HepG2 (cell line): Measurements from ENCODE around the gene PET100. TPM values are rescaled to one million over a fixed set of nuclear protein-coding genes. Genes with fewer than 3 reads are reported as not detected.

ENCODE experiments used
- ATAC-seq: fragments of 200-7000 bp; cut with Tn5 transposase; 3 replicates; pipeline ENCODE4 v1.9.1; 2020; ENCODE audit warnings: mild to moderate bottlenecking, moderate library complexity
- BruUV-seq: library from RNA; stranded (reverse); fragments of 400-500 nt; replicated peaks from 2 replicates; lab custom pipeline; 2021; lab: Mats Ljungman, UMichigan
- CTCF ChIA-PET: fragments of 300-600 bp; formaldehyde crosslinking; extraction: SDS; loops from one replicate; lab custom pipeline; 2021; ENCODE audit warnings: low total read pairs, inconsistent platforms, low intra/inter-chr PET ratio; lab: Yijun Ruan, JAX
- POLR2A ChIA-PET: fragments of 350-600 bp; sonication (Branson Sonifier 250); formaldehyde crosslinking; loops from one replicate; lab custom pipeline; 2020; ENCODE audit warnings: antibody characterized with exemption, inconsistent platforms; lab: Yijun Ruan, JAX
- DNase-seq: peaks from one replicate; pipeline ENCODE4 v3.0.0-alpha.2; 2015; ENCODE audit warnings: low spot score
- FAIRE-seq: peaks from 3 replicates; lab custom pipeline; 2011; peaks lifted over from hg19 to GRCh38; lab: Jason Lieb, UNC
- H2AFZ ChIP-seq: one replicate; pipeline ENCODE4 v1.6.1; 2011; ENCODE audit warnings: low read length, inconsistent platforms
- H3K27ac ChIP-seq: fragments of 300-600 bp; 3 replicates; pipeline ENCODE4 v1.8.0; 2011; ENCODE audit warnings: mixed run types, mild to moderate bottlenecking, mixed read lengths, low read length, inconsistent platforms; ENCODE audit not compliant: insufficient read depth; ENCODE audit errors: extremely low read length
- H3K27me3 ChIP-seq, 2 experiments: fragments of 200-600 bp in 1 of 2; 2 replicates in 1 of 2; 3 replicates in 1 of 2; pipeline versions ENCODE4 v1.6.0 to v1.8.0; 2011; ENCODE audit warnings: low read length in 2 of 2, mild to moderate bottlenecking in 2 of 2, moderate library complexity in 2 of 2, inconsistent platforms in 1 of 2; ENCODE audit not compliant: insufficient read depth in 2 of 2, control insufficient read depth in 1 of 2
- H3K36me3 ChIP-seq, 2 experiments: fragments of 200-600 bp in 1 of 2; replicated peaks in 1 of 2; 2 replicates in 1 of 2; 3 replicates in 1 of 2; pipeline versions ENCODE4 v1.5.1 to v1.8.0; 2011; ENCODE audit warnings: low read length in 2 of 2, inconsistent platforms in 1 of 2; ENCODE audit not compliant: insufficient read depth in 2 of 2, control insufficient read depth in 1 of 2
- H3K4me1 ChIP-seq: 2 replicates; pipeline ENCODE4 v1.5.1; 2012; ENCODE audit warnings: low read length, inconsistent platforms; ENCODE audit not compliant: insufficient read depth
- H3K4me2 ChIP-seq: 2 replicates; pipeline ENCODE4 v1.6.0; 2011; ENCODE audit warnings: low read depth, low read length, inconsistent platforms
- H3K4me3 ChIP-seq, 3 experiments: fragments of 200-600 bp in 1 of 3; sonication (generic), shearing (Covaris generic) in 1 of 3; replicated peaks in 1 of 3; 2 replicates each; pipeline ENCODE4 v1.5.1; 2011 to 2016; ENCODE audit warnings: low read length in 3 of 3, inconsistent platforms in 2 of 3, low read depth in 2 of 3, mild to moderate bottlenecking in 2 of 3, control low read depth in 1 of 3, mixed read lengths in 1 of 3; ENCODE audit not compliant: insufficient read depth in 1 of 3
- H3K79me2 ChIP-seq: one replicate; pipeline ENCODE4 v1.6.1; 2011; ENCODE audit warnings: low read length, inconsistent platforms; ENCODE audit not compliant: insufficient read depth
- H3K9ac ChIP-seq: 2 replicates; pipeline ENCODE4 v1.6.0; 2011; ENCODE audit warnings: mild to moderate bottlenecking, low read depth, low read length, inconsistent platforms; ENCODE audit not compliant: insufficient read depth
- H3K9me3 ChIP-seq: 2 replicates; pipeline ENCODE4 v1.5.1; 2012; ENCODE audit warnings: mild to moderate bottlenecking, low read length
- H4K20me1 ChIP-seq: 2 replicates; pipeline ENCODE4 v1.6.0; 2011; ENCODE audit warnings: inconsistent platforms, mild to moderate bottlenecking, low read length, moderate library complexity; ENCODE audit not compliant: insufficient read depth
- AGO2 ChIP-seq: fragments of 200-400 bp; formaldehyde crosslinking; optimal IDR thresholded peaks from 2 replicates; pipeline ENCODE3; 2017; ENCODE audit warnings: mild to moderate bottlenecking, low read depth, low read length, moderate library complexity
- CEBPZ ChIP-seq: IDR thresholded peaks from 2 replicates; pipeline ENCODE4 v1.6.1; 2012; ENCODE audit warnings: low read length, improper control_type of control experiment
- NR2C2 ChIP-seq: sonication (generic); formaldehyde crosslinking; IDR thresholded peaks from 2 replicates; pipeline ENCODE4 v1.4.0; 2020; ENCODE audit warnings: missing genetic modification reagents, mild to moderate bottlenecking, moderate library complexity, borderline replicate concordance
- POLR2AphosphoS2 ChIP-seq: IDR thresholded peaks from 2 replicates; pipeline ENCODE4 v1.6.1; 2011; ENCODE audit warnings: low read depth, low read length, improper control_type of control experiment
- RBFOX2 ChIP-seq: fragments of 200-400 bp; formaldehyde crosslinking; IDR thresholded peaks from 2 replicates; pipeline ENCODE4 v1.6.1; 2017; ENCODE audit warnings: low read depth, mild to moderate bottlenecking, low read length
- ZNF20 ChIP-seq: sonication (generic); formaldehyde crosslinking; IDR thresholded peaks from 2 replicates; pipeline ENCODE4 v1.4.0; 2020; ENCODE audit warnings: mild to moderate bottlenecking, moderate library complexity, missing genetic modification reagents
- ZNF430 ChIP-seq: sonication (generic); formaldehyde crosslinking; IDR thresholded peaks from 2 replicates; pipeline ENCODE4 v1.9.0; 2021; ENCODE audit warnings: mild to moderate bottlenecking, missing genetic modification reagents
- ZNF598 ChIP-seq: sonication (generic); formaldehyde crosslinking; IDR thresholded peaks from 2 replicates; pipeline ENCODE4 v1.5.1; 2020; ENCODE audit warnings: mild to moderate bottlenecking, missing genetic modification reagents, borderline replicate concordance
- ZNF768 ChIP-seq: sonication (generic); formaldehyde crosslinking; IDR thresholded peaks from 2 replicates; pipeline ENCODE4 v1.4.0; 2020; ENCODE audit warnings: missing genetic modification reagents
- WGBS: methylation state at CpG from one replicate; pipeline ENCODE4 v1.1.6; 2017; ENCODE audit warnings: low lambda C conversion rate; 5-methylcytosine and 5-hydroxymethylcytosine counted together
- in situ Hi-C: cut with HindIII; loops from 2 replicates; pipeline ENCODE4 v1.10.0; 2017; ENCODE audit warnings: low pct_unique_long_range_greater_than_20kb; ENCODE audit not compliant: extremely low pct_ligation_motif_present
- intact Hi-C: fragments of 100-400 bp; cut with micrococcal nuclease; formaldehyde crosslinking; loops from one replicate; pipeline ENCODE4 v1.10.0; 2022; ENCODE audit not compliant: unreplicated experiment
- polyA plus RNA-seq, 8 experiments: library from polyadenylated mRNA; depleted of rRNA in 3 of 8; stranded (reverse) in 7 of 8; unstranded in 1 of 8; fragments of >200 nt; fragmentation: Illumina TruSeq in 4 of 8; extraction: Trizol in 4 of 8; gene quantifications; 2 replicates each; pipeline versions ENCODE4 v1.2.1 to v1.2.3, GENCODE V29; 2011 to 2016; ENCODE audit warnings: low read depth in 4 of 8, missing spikeins in 1 of 8, mixed read lengths in 1 of 8; ENCODE audit not compliant: insufficient read depth in 1 of 8
- total RNA-seq, 5 experiments: library from RNA; depleted of rRNA; stranded (reverse); fragments of >200 nt; fragmentation: Illumina TruSeq; extraction: Trizol; gene quantifications; 2 replicates each; pipeline ENCODE4 v1.2.3, GENCODE V29; 2016; ENCODE audit warnings: low read depth in 1 of 5

The PET100 gene
- total and polyA plus RNA-seq, 2 of the 13 experiments (the other 11 are each of a cell fraction or from before 2014, with no cell fraction given): 22.3 to 66.5 TPM

- no peak for FAIRE-seq
Measured at GRCh38 chr19:7607874-7608560, 21.6 kb upstream of the PET100 start.

More at GRCh38 chr19:7607874-7608560, 21.6 kb upstream of the PET100 start:
- TF ChIP-seq CEBPZ (no peak), RBFOX2 (peak; percentile 52; the same call in 1 of the 2 replicates), ZNF768 (CRISPR knock-in tag) (peak; percentile 60), AGO2 (peak; percentile 84), NR2C2 (no peak), ZNF20 (CRISPR knock-in tag) (no peak), ZNF430 (CRISPR knock-in tag) (no peak), ZNF598 (CRISPR knock-in tag) (no peak), POLR2AphosphoS2 (no peak)
- Histone ChIP-seq H4K20me1 (peaks cover 24% of the 10 kb centered on the region), H3K9ac (no peak overlapping the region), H2AFZ (no peak overlapping the region), H3K79me2 (peaks cover 15% of the 10 kb centered on the region), H3K36me3 (peaks cover 45 to 65% of the 10 kb centered on the region in 2 experiments), H3K4me3 (no peak overlapping the region), H3K27ac (no peak overlapping the region), H3K27me3 (no peaks in the 10 kb centered on the region), H3K4me2 (no peak overlapping the region), H3K4me1 (no peaks in the 10 kb centered on the region), H3K9me3 (no peaks in the 10 kb centered on the region)
- CTCF ChIA-PET: no interaction called here
- DNase-seq: no peak
- no peak for ATAC-seq
- WGBS: 96% methylated on average over 7 of the region's 25 CpGs
- POLR2A ChIA-PET: interaction anchor here (1.1 kb wide), 1 partner anchor 10 kb away, joined by 3 read pairs; no protein-coding TSS in a partner anchor
- no TSS peak for BruUV-seq
- in situ Hi-C loops: no loop called here
- intact Hi-C loops: no loop called here
